ENCODE measurements around the gene SKOR1. TPM values are rescaled to one million over a fixed set of nuclear protein-coding genes. Genes with fewer than 3 reads are reported as not detected.
A peak's percentile ranks its signal among the peaks of the same experiment; 100 is the strongest.

SKOR1 gene
- total RNA-seq, 2 experiments from 2014 or later, result 0.07 to 0.15 TPM

DNA sequence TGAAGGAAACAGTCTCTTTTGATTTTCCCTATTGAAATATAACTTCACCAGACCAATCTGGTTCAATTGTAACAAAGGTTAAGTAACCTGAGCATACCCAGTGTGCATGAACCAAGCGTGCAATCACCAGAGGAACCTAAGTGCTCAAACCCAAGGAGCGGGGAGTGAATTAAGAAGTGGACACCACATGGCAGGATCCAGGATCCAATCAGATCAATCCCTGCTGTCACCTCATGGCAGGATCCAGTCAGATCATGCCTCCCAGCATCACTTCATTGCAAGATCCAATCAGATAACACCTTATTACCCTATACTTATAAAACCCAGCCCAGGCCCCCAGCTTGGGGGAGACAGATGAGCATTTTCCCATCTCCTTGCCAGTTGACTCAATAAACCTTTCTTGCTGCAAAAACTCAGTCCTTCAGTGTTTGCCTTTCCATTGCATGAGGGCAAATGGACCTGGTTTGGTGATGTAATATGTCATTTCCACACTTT, 53.5 kb downstream of the SKOR1 start:
- peaks cover 2% of the 10 kb centered on the region for H3K9me3 Mint-ChIP-seq
- DNase-seq, result no peak
- intact Hi-C loops (cut with micrococcal nuclease), result no loop called here
- no peaks in the 10 kb centered on the region for H3K36me3 Mint-ChIP-seq (ENCODE audit: low read depth)
- H3K4me3 Mint-ChIP-seq, result no peak overlapping the region
- CTCF ChIA-PET, result no interaction called here
- peaks cover 12% of the 10 kb centered on the region for H3K4me1 Mint-ChIP-seq (ENCODE audit: low read depth)
- H3K27me3 Mint-ChIP-seq (ENCODE audit: low read depth), result peaks cover 2% of the 10 kb centered on the region
- H3K27ac Mint-ChIP-seq, result no peak overlapping the region

GRCh38 chr15:67879440-67880129, 54.3 kb downstream of the SKOR1 start:
- CTCF ChIA-PET, result interaction anchor here (0.9 kb wide), 1 partner anchor 16 kb away, joined by 3 read pairs; no protein-coding TSS in a partner anchor
- Mint-ChIP-seq H3K36me3 (ENCODE audit: low read depth) (no peaks in the 10 kb centered on the region), H3K27me3 (ENCODE audit: low read depth) (peaks cover 2% of the 10 kb centered on the region), H3K9me3 (no peaks in the 10 kb centered on the region), H3K27ac (no peak overlapping the region), H3K4me1 (ENCODE audit: low read depth) (peaks cover 12% of the 10 kb centered on the region), H3K4me3 (no peak overlapping the region)
- intact Hi-C loops (cut with micrococcal nuclease), result loop anchor here (10.0 kb wide), 1 partner anchor 175 kb away; the partner anchor contains the start of gene PIAS1
- no peak for DNase-seq

- H3K36me3 Mint-ChIP-seq (ENCODE audit: low read depth), result no peaks in the 10 kb centered on the region
- no peak overlapping the region for H3K27ac Mint-ChIP-seq
- H3K9me3 Mint-ChIP-seq, result no peaks in the 10 kb centered on the region
- intact Hi-C loops (cut with micrococcal nuclease), result loop anchor here (10.0 kb wide), 1 partner anchor 174 kb away; the partner anchor contains the start of gene PIAS1
- H3K27me3 Mint-ChIP-seq (ENCODE audit: low read depth), result peaks cover 7% of the 10 kb centered on the region
- CTCF ChIA-PET, result interaction anchor here (0.7 kb wide), 1 partner anchor 372 kb away, joined by 3 read pairs; no protein-coding TSS in a partner anchor
- H3K4me1 Mint-ChIP-seq (ENCODE audit: low read depth), result peaks cover 12% of the 10 kb centered on the region
- no peak for DNase-seq
- H3K4me3 Mint-ChIP-seq, result no peak overlapping the region
These were observed 55.4 kb downstream of the SKOR1 start for GRCh38 chr15:67880651-67881182.

- no peaks in the 10 kb centered on the region for H3K36me3 Mint-ChIP-seq (ENCODE audit: low read depth)
- no peaks in the 10 kb centered on the region for H3K9me3 Mint-ChIP-seq
- intact Hi-C loops (cut with micrococcal nuclease), result loop anchor here (10.0 kb wide), 1 partner anchor 172 kb away; the partner anchor contains the start of gene PIAS1
- CTCF ChIA-PET, result interaction anchor here (0.7 kb wide), 1 partner anchor 19 kb away, joined by 3 read pairs; no protein-coding TSS in a partner anchor
- peaks cover 5% of the 10 kb centered on the region for H3K27me3 Mint-ChIP-seq (ENCODE audit: low read depth)
- peaks cover 12% of the 10 kb centered on the region for H3K4me1 Mint-ChIP-seq (ENCODE audit: low read depth)
- DNase-seq, result peak; percentile 51
- H3K4me3 Mint-ChIP-seq, result no peak overlapping the region
- H3K27ac Mint-ChIP-seq, result no peak overlapping the region
These were observed 57.4 kb downstream of the SKOR1 start for GRCh38 chr15:67882487-67883233.

DNA sequence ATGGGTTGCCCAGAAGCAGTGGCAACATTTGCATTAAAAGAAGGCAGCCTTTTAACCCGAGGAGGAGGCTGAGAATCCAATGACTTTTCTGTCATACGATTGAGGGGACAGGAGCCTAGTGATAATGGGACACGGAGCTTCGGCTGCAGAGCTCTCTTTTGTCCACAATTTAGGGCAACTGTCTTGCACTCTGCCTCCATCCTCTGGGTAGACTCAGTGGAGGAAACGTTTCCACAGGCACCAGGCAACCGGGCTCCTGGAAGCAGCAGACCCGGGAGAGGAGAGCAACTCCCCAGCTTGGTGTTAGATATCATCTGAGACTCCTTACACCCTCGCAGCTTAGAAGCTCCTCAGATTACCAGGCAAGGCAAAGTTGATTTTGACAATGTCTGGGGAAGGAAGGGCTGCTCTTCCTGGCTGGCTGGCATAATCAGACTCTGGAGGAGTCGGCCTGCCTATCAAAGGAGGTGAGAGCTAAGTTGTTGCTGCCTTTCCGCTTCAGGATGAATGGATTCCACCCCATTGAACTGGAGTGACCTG, 58.0 kb downstream of the SKOR1 start:
- Mint-ChIP-seq H3K36me3 (ENCODE audit: low read depth) (no peaks in the 10 kb centered on the region), H3K27ac (no peak overlapping the region), H3K9me3 (no peaks in the 10 kb centered on the region), H3K27me3 (ENCODE audit: low read depth) (peaks cover 5% of the 10 kb centered on the region), H3K4me1 (ENCODE audit: low read depth) (peaks cover 12% of the 10 kb centered on the region), H3K4me3 (no peak overlapping the region)
- intact Hi-C loops (cut with micrococcal nuclease), result loop anchor here (10.0 kb wide), 1 partner anchor 171 kb away; the partner anchor contains the start of gene PIAS1
- CTCF ChIA-PET, result interaction anchor here (0.7 kb wide), 1 partner anchor 19 kb away, joined by 3 read pairs; no protein-coding TSS in a partner anchor
- DNase-seq, result no peak

DNA sequence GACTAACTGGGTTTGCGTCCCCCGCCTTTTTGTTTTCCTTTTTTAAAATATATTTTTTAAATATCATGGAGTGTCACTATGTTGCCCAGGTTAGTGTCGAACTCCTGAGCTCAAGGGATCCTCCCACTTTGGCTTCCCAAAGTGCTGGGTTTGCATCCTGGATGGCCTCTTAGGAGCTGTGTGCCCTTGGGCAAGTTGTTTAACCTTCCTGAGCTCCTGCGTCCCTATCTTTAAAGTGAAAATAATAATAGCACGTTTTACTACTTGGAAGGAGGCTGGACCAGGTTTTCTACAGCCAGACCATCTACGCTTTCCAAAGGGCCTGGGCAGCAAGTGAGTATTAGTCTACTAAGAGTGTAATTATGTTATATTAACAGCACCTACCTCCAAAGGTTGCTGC, 58.7 kb downstream of the SKOR1 start:
- peaks cover 12% of the 10 kb centered on the region for H3K4me1 Mint-ChIP-seq (ENCODE audit: low read depth)
- peak overlapping the region; percentile 67 for H3K4me3 Mint-ChIP-seq

More for the DNA sequence above, 58.7 kb downstream of the SKOR1 start:
- Mint-ChIP-seq H3K27ac (no peak overlapping the region), H3K27me3 (ENCODE audit: low read depth) (peaks cover 5% of the 10 kb centered on the region), H3K9me3 (no peaks in the 10 kb centered on the region), H3K36me3 (ENCODE audit: low read depth) (no peaks in the 10 kb centered on the region)
- CTCF ChIA-PET, result no interaction called here
- no peak for DNase-seq
- intact Hi-C loops (cut with micrococcal nuclease), result loop anchor here (10.0 kb wide), 1 partner anchor 171 kb away; the partner anchor contains the start of gene PIAS1

Other genes with a start within 250 kb of the SKOR1 start
- not detected for gene RNU6-1, start 14.5 kb downstream of the SKOR1 start, total RNA-seq
- gene PIAS1, start 228.8 kb downstream of the SKOR1 start, total RNA-seq, result 10 to 100 TPM; 29.8 to 33.4 TPM

Data from activated naive CD4-positive, alpha-beta T cell treated with anti-CD3 and anti-CD28 coated beads for 36 hours (primary cell).